Spleen (tissue), 7 donors: Measurements from ENCODE around the gene SCRN2.

ENCODE experiments used
- POLR2A ChIP-seq, 3 donors: fragments of 450-650 bp; IDR thresholded peaks; one replicate each; pipeline ENCODE4 v1.5.1; 2017; ENCODE audit warnings: antibody characterized with exemption in 3 of 3, mild to moderate bottlenecking in 1 of 3
- POLR2AphosphoS5 ChIP-seq, 3 donors: sonication (generic); formaldehyde crosslinking; IDR thresholded peaks; one replicate each; pipeline ENCODE4 v1.5.1; 2017; ENCODE audit warnings: antibody characterized with exemption in 3 of 3
- TF ChIP-seq, protein P1 (sequence below), 11 experiments: fragments of 200-600 bp in 7 of 11; fragments of 450-650 bp in 4 of 11; sonication (generic) in 4 of 11; IDR thresholded peaks in 8 of 11; conservative IDR thresholded peaks in 3 of 11; 1 replicate in 7 of 11; 2 replicates in 4 of 11; pipeline versions ENCODE4 v1.4.0 to v1.8.0; 2016 to 2021; ENCODE audit warnings: antibody characterized with exemption in 11 of 11, inconsistent platforms in 4 of 11, mild to moderate bottlenecking in 1 of 11
- donor health status: DM: no; HTN: no; CAD: no; lungs with moderate emphysema.
- donor health status: DM: no; HTN: no; CAD: no.
- donor health status: DM: no; HTN: no; CAD: no.

DNA sequence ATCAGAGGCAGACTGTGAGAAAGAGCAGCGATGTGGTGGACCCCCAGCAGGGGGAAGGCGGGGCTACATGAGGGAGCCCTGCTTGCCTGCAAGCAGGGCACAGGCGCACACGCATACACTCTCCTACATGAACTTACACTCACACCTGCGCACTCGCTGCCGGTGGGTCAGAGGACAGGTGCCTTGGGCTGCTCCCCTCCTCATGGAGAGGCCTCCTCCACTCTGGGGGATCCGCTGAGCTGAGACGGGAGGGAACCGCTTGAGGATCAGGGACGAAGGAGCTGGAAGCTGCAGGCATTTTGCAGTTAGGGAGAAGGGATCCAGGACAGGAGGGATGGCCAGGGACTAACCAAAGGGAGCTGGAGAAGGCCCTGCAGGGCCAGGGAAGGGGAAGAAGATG is 33.7 kb downstream of the SCRN2 start:
- TF ChIP-seq, protein P1, sequence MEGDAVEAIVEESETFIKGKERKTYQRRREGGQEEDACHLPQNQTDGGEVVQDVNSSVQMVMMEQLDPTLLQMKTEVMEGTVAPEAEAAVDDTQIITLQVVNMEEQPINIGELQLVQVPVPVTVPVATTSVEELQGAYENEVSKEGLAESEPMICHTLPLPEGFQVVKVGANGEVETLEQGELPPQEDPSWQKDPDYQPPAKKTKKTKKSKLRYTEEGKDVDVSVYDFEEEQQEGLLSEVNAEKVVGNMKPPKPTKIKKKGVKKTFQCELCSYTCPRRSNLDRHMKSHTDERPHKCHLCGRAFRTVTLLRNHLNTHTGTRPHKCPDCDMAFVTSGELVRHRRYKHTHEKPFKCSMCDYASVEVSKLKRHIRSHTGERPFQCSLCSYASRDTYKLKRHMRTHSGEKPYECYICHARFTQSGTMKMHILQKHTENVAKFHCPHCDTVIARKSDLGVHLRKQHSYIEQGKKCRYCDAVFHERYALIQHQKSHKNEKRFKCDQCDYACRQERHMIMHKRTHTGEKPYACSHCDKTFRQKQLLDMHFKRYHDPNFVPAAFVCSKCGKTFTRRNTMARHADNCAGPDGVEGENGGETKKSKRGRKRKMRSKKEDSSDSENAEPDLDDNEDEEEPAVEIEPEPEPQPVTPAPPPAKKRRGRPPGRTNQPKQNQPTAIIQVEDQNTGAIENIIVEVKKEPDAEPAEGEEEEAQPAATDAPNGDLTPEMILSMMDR (IDR thresholded peaks at IDR 0.05 in 8 of 11, conservative IDR thresholded peaks at IDR 0.05 in 3 of 11) = no peak
- TF ChIP-seq POLR2A (IDR thresholded peaks at IDR 0.05) = no peak
- TF ChIP-seq POLR2AphosphoS5 (IDR thresholded peaks at IDR 0.05) = peak in 1 of 3 donors; percentile 12
